ENCODE data around the gene ARPP19.

GRCh38 chr15:52540374-52541012 is 28.3 kb downstream of the ARPP19 start:
- TF ChIP-seq GATA3 (IDR thresholded peaks at IDR 0.05; ENCODE audit: low read depth, low read length) (no peak), GATA2 (IDR thresholded peaks at IDR 0.05; ENCODE audit: low read depth, low read length) (no peak)

Data from SH-SY5Y (cell line).